DMS153 (cell line): ENCODE results near the gene MPHOSPH8.
"Not testable (repeated sequence)": the region's sequence is repeated elsewhere in the genome, so short reads cannot be mapped to it uniquely, and the experiment has no call there.

Experiments
- DNase-seq: peaks from one replicate; lab custom pipeline; 2025; lab: John Stamatoyannopoulos, UW

Gene MPHOSPH8

DNA sequence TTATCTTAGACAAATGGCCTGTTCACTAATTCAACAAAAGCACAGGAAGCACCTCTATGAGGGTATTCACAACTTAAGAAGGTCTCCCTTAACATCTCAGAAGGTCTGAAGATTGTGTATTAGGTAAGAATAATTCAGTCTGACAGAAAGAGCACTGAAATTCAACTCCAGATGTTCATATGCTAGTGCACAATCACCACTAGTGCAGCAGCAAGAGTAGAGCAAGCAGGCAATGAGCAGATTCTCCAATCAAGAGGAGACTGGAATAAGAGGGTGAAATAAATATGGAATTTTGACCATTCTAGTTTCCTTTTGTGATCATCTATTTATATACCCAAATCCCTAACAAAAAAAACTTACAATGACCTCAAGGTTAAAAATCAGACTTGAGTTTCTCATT is 52.0 kb downstream of the MPHOSPH8 start:
- no peak for DNase-seq

- not testable (repeated sequence) for DNase-seq
These were observed 58.0 kb downstream of the MPHOSPH8 start for GRCh38 chr13:19691447-19691846.

- no peak for DNase-seq
These were observed 62.0 kb downstream of the MPHOSPH8 start for GRCh38 chr13:19695428-19695827.

- DNase-seq, result no peak
These were observed 62.4 kb downstream of the MPHOSPH8 start for GRCh38 chr13:19695829-19696228.

DNA sequence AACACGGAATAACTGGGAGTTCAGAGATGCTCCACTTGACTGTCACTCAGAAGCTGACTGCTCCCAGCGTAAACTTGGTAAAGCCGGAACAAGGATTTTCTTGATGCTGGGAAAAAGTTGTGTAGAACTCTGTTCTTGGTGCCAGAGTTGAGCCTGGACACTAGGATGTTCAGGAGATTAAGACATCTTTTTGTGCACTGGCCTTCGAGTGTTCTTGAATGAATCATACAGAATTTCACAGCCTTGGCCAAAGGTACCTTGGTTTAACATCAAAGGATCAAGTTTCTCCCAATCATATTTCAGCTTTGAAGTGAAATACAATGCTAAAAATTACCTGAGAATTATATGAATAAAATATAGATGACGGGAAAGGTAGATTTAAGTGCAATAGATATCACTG is 67.5 kb downstream of the MPHOSPH8 start:
- DNase-seq, result not testable (repeated sequence)

- DNase-seq, result not testable (repeated sequence)
These were observed 68.2 kb downstream of the MPHOSPH8 start for GRCh38 chr13:19701619-19702018.

DNA sequence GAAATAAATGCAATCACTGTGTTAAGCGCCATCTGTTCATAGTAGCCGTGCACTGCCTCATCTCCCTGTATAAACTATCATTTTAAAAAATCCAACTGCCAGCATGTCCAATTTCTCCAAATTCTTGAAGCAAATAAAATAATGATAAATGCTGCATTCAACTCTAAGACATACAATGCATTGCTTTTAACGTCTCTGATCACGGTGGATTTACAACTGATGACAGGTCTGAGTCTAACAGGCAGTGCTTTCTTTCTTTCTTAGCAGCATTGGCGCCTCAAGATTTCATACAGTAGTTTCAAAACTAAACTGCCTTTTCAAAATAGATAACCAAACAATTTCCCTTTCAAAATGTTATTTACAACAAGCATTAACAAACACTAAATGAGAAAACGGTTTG is 70.8 kb downstream of the MPHOSPH8 start:
- not testable (repeated sequence) for DNase-seq

GRCh38 chr13:19709039-19709438 is 75.6 kb downstream of the MPHOSPH8 start:
- not testable (repeated sequence) for DNase-seq

DNA sequence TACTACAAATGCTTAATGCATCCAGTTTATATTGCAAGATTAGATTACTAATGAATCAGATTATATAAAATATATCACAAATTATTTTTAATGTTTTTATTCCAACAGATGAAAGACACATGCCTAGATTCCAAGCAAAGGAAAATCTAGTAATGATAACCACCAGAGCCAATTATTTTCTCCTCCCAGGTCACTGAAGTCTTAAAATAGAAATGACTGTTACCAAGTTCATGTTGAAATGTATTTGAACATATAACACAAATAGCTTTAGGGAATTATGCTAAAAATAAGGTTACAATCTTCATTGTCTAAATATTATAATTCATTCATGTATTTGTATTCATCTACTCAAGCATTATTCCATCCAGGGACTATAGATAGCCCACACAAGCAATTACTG is 76.3 kb downstream of the MPHOSPH8 start:
- DNase-seq, result not testable (repeated sequence)

DNA sequence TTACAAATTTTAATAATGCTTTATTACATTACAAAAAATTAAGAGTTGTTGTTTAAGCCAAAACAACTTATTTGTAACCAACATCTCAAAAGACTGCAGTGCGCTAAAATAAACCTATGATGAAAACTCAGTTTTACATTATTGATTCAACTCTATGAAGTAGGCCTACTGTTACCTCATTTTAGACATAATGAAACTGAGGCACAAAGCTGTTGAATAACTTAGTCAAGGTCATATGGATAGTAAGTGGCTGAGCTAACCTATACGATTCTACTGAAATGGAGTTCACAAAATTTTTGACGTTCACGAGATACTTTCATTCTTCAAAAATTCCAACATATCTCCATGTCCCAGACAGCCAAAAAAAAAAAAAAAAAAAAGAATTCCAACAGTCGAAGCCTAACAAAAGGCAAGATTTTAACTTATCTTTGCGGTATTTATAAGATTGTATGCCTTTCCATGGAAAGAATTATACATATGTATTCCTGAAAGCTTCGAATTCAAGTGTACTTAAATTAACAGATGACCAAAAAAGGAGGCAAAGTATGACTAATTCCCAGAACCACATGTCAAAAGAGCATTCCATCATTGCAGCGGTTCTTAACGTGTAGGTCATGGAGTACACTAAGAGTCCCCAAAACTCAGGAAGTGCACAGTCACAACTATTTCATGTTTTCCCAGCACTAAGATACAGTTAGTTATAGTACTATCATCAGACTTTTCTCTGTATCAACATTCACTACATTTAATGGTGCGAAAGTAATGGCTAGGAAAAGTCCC is 79.9 kb downstream of the MPHOSPH8 start:
- no peak for DNase-seq

- DNase-seq, result no peak
These were observed 86.6 kb downstream of the MPHOSPH8 start for GRCh38 chr13:19720039-19720438.
